NCI-H146 treated with DMSO at 0.1 percent for 48 hours (cell line): ENCODE measurements around the gene CST9.

Experiments
- DNase-seq: peaks from one replicate; lab custom pipeline; 2025; ENCODE audit not compliant: unreplicated experiment; lab: John Stamatoyannopoulos, UW

CST9 gene, protein sequence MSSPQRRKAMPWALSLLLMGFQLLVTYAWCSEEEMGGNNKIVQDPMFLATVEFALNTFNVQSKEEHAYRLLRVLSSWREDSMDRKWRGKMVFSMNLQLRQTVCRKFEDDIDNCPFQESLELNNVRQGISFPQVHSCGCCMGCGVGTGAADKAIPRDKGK

GRCh38 chr20:23605867-23606651 lies at the start of gene CST9:
Gene CST9 (minus strand): TSS chr20:23605917. CDS start chr20:23605864, 53 bp downstream.
- no peak for DNase-seq

DNA sequence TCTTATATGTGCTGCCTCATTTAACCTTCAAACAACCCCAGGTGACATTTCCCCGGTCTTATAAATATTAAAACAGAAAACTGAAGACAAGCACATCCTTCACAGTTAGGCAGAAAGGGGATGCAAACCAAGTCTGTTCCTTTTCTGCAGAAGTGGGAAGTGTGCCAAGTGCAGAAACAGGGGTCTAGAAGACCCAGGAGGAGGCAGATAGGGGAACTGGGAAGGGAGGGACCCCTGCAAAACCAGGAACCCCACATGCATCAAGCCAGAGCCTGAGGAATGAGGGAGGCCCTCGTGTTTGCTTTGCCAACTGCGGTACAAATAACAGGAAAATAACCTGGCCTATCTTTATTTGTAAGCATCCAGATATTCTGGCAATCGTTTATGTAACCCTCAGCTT lies 49.0 kb upstream of the CST9 start:
- no peak for DNase-seq

DNA sequence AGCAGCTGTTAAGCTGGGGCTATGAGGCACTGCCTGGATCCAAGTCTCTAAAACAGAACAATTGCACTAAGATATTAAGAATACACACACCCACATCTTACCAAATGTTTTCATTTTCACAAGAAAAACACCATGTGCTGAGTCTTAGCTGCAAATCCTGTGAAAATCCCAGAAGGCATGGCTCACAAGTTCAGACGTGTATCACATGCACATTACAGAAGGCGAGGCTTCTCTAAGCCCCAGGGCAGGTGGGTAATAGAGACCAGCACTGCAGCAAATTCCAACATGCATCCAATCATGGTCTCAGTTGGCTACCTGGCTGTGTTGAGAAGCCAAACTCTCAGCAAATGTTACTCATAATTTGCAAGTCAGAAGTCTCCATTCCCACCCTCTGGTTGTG lies 48.3 kb upstream of the CST9 start:
- DNase-seq = no peak

- no peak for DNase-seq
Measured at GRCh38 chr20:23653400-23653938, 47.8 kb upstream of the CST9 start.

- DNase-seq = no peak
Measured at GRCh38 chr20:23652926-23653325, 47.2 kb upstream of the CST9 start.

- DNase-seq = no peak
Measured at GRCh38 chr20:23652371-23652770, 46.7 kb upstream of the CST9 start.

- DNase-seq = no peak
Measured at GRCh38 chr20:23651117-23651516, 45.4 kb upstream of the CST9 start.

DNA sequence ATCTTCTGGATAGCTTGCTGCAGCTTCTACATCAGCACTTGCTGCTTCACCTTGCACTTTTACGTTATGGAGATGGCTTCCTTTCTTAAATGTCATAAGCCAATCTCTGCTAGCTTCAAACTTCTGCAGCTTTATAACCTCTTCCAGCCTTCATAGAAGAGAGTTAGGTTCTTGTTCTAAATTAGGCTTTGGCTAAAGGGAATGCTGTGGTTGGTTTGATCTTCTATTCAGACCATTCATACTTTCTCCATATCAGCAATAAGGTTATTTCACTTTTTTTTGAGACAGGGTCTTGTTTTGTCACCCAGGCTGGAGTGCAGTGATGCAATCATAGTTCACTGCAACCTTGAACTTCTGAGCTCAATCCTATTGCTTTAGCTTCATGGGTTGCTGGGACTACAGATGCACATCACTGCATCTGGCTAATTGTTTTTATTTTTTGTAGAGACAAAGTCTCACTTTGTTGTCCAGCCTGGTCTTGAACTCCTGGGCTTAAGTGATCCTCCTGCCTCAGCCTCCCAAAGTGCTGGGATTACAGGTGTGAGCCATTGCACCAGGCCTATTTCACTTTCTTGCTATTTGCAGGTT lies 44.2 kb upstream of the CST9 start:
- DNase-seq = no peak

DNA sequence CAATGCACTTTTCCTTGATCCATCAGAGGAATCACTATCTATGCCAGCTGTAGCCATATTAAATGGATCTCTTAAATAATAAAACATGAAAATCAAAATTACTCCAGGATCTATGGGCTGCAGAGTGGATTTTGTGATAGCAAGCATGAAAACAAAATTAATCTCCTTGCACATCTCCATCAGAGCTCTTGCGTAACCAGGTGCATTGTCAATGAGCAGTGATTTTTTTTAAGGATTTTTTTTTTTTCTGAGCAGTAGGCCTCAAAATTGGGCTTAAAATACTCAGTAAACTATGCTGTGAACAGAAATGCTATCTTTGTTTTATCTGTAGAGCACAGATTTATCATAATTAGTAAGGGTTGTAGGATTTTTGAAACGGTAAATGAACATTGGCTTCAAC lies 43.5 kb upstream of the CST9 start:
- no peak for DNase-seq

GRCh38 chr20:23647346-23647745 lies 41.6 kb upstream of the CST9 start:
- DNase-seq = no peak

DNA sequence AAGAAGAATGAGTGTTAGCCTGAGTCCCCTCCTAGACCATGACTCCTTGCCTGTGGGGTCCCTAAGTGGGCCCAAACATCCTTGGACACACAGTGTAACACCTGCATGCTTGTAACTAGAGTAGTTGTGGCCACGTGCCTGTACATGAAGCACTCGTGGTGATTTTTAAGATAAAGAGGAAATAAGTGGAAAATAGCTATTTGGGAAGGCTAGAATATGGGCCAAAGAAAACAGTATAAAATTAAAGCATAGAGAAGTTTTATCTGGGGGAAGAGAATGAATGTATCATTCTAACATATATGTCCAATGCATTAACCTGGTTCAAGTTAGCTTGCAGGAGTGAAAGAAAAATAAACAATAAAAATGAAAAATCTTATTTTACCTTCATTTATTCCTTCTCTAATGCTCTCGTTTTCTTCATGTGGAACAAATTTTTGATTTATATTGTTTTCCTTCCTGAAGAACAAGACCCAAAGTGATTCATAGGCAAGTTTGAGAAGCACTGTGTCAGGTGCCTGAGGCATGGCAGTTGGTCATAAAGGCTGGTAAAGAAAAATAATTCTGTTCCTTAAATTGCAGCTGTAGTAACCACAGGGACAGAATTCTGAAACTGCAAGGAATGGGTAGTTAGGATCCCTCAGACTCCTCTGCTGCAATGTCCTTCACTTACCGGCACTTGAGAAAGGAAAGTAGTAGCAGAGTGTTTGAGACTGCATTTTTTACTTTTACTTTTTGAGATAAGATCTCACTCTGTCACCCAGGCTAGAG lies 40.6 kb upstream of the CST9 start:
- DNase-seq = no peak

DNA sequence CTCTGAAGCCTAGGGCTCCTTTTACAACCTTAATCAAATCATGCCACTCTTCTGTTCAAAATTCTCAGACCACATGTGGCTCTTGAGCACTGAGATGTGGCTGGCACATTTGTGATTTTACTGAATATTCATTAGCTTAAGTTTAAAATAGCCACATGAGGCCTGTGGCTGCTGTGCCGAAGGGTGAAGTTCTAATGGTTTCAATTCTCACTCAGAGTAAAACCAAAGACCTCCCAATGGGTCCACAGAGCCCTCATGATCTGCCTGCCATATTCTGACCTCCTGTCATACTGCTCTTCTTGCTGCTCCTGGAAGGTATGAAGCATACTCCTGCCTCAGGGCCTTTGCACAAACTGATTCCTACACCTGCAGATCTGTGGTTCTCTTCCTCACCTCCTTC lies 39.9 kb upstream of the CST9 start:
- no peak for DNase-seq

DNA sequence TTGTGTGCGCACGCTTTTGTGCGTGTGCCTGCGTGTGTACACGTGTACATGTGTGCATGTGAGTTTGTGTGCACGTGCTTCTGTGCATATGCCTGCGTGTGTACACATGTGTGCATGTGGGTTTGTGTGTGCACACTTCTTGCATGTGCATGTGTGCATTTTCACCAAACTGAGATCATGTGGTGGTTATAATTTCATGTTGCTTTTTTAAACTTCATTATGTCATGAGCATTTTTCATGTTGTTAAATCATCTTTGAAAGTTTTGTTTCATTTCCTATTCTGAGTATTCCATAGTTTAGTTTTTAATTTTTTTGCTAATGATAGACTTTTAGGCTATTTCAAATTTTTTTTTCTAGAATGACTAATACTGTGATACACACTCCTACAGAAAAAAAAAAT lies 38.4 kb upstream of the CST9 start:
- no peak for DNase-seq

GRCh38 chr20:23643659-23644058 lies 37.9 kb upstream of the CST9 start:
- DNase-seq = no peak

GRCh38 chr20:23641936-23642751 lies 36.4 kb upstream of the CST9 start:
- no peak for DNase-seq

GRCh38 chr20:23640671-23641667 lies 35.3 kb upstream of the CST9 start:
- DNase-seq = no peak

GRCh38 chr20:23640018-23640601 lies 34.4 kb upstream of the CST9 start:
- no peak for DNase-seq

- DNase-seq = no peak
Measured at GRCh38 chr20:23639490-23639958, 33.8 kb upstream of the CST9 start.

DNA sequence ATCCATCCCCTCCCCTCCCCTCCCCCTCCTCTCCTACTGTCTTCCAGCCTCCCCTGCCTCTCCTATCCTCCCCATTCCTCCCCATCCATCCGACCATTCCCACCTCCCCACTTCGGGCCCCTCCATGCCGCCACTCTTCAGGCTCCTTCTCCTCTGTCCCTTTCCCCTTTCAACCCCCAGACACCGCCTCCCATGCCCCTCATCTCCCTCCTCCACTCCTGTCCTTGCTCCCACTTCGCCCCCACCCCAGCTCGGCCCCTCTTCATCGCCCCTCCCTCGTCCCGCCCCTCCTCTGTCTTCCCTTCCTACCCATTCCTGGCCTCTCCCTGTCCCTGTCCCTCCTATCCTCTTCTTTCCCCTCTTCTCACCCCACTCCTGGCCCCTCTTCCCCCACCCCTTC lies 32.6 kb upstream of the CST9 start:
- DNase-seq = no peak
